Fibroblast of mammary gland (primary cell): ENCODE data around the gene CNTN6.

Experiments
- DNase-seq: peaks from one replicate; pipeline ENCODE4 v3.0.0-alpha.2; 2010; ENCODE audit warnings: low read depth
- H3K4me3 ChIP-seq: 2 replicates; pipeline ENCODE4 v1.5.1; 2011; ENCODE audit warnings: low read depth, mild to moderate bottlenecking, low read length, moderate library complexity; ENCODE audit not compliant: control insufficient read depth
- TF ChIP-seq, protein P1 (sequence below): conservative IDR thresholded peaks from 2 replicates; pipeline ENCODE4 v1.5.1; 2011; ENCODE audit warnings: low read depth, low read length, inconsistent platforms; ENCODE audit not compliant: control insufficient read depth, insufficient read depth

CNTN6 gene

DNA sequence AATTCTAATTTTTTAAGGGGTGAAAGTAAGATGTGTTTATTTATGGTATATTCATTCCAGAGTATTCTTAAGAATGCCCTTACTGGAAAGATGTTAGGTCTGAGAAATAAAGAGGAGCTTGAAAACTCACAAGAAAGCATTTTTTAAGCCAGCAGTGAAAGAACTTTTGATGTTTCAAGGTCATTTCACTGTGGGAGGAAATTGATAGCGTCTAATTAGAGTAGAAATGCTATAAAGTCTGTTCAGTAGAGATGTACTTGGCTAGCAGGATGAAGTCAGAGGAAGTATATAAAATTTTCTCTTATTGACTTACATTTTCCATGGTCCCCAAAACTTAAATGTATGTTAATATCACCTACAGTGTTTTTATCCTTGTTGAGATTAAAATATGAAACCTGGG is 354.6 kb downstream of the CNTN6 start:
- H3K4me3 ChIP-seq, result no peak overlapping the region
- no peak for DNase-seq
- TF ChIP-seq, protein P1, sequence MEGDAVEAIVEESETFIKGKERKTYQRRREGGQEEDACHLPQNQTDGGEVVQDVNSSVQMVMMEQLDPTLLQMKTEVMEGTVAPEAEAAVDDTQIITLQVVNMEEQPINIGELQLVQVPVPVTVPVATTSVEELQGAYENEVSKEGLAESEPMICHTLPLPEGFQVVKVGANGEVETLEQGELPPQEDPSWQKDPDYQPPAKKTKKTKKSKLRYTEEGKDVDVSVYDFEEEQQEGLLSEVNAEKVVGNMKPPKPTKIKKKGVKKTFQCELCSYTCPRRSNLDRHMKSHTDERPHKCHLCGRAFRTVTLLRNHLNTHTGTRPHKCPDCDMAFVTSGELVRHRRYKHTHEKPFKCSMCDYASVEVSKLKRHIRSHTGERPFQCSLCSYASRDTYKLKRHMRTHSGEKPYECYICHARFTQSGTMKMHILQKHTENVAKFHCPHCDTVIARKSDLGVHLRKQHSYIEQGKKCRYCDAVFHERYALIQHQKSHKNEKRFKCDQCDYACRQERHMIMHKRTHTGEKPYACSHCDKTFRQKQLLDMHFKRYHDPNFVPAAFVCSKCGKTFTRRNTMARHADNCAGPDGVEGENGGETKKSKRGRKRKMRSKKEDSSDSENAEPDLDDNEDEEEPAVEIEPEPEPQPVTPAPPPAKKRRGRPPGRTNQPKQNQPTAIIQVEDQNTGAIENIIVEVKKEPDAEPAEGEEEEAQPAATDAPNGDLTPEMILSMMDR, result no peak

GRCh38 chr3:1448443-1448842 is 355.6 kb downstream of the CNTN6 start:
- TF ChIP-seq, protein P1, result no peak
- no peak for DNase-seq
- no peak overlapping the region for H3K4me3 ChIP-seq
